Activated gamma-delta T cell treated with anti-CD3 and anti-CD28 coated beads, Interleukin-2, amount 50 U/mL, for 16 hours (primary cell): ENCODE results near the gene PSEN2.

ENCODE experiments used
- DNase-seq: peaks from one replicate; pipeline ENCODE4 v3.0.0-alpha.2; 2020; ENCODE audit warnings: low read depth

Gene PSEN2

DNA sequence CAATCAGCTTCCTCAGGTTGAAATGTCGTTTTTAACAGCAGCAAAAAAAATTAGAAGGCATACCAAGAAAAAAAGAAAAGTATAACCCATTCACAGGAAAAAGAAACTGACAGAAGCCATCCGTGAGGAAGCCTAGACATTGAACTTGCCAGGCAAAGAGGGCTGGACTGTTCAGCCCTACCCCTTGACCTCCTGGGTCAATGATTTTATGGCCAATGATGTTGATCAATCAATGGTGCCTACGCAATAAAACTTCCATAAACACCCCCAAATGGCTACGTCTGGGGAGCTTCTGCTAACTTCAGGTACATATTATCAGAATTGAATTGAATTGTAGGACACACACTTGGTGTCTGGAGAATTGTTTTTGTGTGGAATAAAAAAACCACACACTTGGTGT, 4.8 kb upstream of the PSEN2 start:
- DNase-seq = no peak

DNA sequence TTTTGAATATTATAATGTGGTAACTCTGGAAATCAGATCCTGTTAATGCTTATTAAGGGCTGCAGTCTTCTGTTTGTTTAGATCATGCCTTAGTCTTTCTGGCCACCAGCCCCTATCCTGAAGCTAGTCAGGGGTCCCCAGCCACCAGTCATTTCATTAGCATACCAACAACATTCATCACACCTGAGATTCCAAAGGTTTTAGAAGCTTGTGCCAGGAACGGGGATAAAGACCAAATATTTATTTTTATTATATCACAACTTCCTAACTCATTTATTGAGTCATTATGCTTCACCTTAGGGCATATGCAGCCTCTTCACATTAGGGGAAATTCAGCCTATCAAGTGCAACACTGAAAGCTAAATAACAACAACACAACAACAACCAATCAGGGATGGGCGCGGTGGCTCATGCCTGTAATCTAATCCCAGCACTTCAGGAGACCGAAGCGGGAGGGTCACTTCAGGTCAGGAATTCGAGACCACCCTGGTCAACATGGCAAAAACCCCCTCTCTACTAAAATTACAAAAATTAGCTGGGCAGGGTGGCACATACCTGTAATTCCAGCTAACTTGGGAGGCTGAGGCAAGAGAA, 2.9 kb upstream of the PSEN2 start:
- no peak for DNase-seq

- DNase-seq = no peak
These were observed 1.7 kb upstream of the PSEN2 start for GRCh38 chr1:226868726-226869125.

GRCh38 chr1:226870026-226870400, 403 bp upstream of the PSEN2 start:
- no peak for DNase-seq

GRCh38 chr1:226871636-226872327, 1.4 kb downstream of the PSEN2 start:
- no peak for DNase-seq

GRCh38 chr1:226872437-226872836, 2.0 kb downstream of the PSEN2 start:
- no peak for DNase-seq

DNA sequence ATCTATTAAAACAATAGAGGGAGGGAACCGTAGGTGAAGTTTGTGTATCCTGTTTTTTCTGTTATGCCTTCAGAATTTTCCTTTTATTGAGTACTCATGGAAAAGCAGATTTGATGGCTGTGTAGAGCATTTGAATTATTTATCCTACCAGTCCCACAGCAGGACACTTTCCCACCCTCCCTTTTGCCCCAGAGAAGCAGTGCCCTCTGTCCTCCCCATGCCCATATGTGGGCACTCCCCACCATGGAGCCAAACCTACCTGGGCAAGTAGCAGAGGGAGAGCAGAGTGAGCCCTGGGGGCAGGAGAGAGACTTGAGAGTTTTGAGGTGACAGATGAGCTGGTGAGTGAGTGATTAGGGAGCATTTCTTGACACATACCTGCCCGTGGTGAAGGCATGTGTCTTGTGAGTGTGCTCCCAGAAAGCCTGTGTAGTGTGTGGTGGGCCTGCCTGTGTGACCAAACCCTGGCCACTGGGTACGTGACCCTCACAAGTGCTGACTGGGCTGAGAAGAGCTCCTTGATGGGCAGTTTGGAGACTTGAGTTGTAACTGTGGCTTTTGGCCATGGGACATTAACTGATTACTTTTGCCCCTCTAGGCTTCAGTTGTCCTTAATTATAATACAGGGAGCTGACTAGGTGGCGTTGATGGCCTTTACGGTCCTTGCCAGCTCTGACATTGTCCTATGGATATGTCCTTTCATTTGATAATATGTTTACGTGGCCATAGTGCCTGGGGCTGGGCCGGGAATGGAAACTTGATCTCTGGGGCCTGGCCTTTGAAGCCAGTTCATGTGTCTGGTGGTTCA, 3.6 kb downstream of the PSEN2 start:
- no peak for DNase-seq

DNA sequence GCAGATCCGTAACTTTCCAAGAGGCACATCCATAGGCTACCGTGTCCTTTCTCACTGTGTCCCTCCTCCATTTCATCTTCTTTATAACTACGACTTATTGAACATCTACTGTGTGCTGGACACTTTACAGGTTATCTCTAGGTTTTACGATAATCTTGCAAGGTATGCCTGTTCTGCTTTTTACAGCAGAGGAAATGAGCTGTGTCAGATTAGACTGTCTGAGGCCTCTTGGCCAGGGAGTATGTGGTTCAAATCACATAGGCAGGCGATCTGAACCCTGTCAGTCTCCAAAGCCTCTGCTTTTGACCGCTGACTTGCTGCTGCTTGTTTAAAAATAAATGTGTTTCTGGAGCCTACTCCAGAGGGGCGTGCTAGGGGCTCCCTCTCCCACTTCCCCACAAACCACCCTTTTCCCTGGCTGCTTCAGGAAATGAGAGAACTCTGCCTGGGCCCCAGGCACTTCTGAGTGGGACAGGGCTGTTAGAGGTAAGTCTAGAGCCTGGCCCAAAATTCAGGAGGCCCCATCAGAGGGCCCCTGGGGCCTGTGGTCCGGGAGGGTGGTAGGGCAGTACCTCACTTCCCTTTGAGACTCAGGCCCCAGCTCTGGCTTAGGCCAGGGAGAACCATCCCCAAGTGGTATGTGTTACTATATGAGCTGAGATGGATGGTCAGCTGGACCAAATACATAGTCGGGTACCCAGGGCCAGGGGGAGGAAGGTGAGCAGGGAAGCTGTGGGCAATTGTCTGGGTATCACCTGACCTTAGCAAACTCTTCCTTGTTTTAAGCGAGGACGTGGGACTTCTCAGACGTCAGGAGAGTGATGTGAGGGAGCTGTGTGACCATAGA, 4.4 kb downstream of the PSEN2 start:
- no peak for DNase-seq

DNA sequence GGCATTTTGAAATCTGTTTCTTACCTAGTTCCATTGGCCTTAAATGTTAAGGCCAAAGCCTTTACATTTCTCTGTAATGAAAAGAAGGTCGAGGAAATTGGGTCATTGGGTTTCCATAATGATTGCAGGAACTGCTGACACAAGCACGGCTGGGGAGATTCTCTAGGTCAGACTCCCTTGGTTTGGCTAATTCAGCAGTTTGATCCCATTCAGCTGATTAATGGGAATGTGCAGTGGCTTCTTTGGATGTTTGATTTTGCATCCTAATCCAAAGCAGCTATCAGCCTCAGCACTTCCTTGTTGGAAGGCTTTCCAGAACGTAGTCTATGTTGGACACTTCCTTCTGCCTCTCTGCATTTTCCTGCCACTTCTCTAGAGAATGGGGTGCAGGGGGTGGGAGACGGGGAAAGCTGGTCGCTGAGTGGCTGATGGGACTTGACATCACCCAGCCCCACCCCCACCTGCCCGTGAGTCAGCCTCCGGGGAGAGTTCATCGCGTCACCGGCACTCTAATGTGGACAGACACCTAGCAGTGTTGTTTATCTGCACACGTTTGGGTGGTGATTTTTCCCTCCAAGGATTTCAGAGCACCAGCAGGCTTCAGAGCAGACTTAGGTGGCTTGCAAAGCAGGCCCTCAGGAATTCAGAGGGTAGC, 5.4 kb downstream of the PSEN2 start:
- DNase-seq = no peak

DNA sequence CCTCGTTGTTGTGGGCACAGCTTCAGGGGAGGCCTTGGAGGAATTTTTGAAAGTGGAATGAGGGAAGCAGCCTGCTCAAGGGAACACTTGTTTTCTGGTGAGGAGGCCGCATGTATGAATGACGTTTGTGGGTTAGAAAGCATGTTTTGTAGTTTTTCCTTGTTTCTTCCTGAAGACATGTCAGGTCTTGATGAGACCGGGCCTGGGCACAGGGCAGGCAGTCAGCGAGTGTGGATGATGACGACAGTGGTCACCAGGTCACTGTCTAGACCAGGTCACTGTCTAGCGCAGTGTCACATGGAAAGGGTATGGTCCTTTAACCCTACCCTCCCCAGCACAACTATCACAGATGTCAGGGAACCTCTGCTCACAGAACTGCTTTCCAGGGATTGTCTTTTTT, 7.3 kb downstream of the PSEN2 start:
- no peak for DNase-seq

- DNase-seq = no peak
These were observed 10.2 kb downstream of the PSEN2 start for GRCh38 chr1:226880372-226881287.

DNA sequence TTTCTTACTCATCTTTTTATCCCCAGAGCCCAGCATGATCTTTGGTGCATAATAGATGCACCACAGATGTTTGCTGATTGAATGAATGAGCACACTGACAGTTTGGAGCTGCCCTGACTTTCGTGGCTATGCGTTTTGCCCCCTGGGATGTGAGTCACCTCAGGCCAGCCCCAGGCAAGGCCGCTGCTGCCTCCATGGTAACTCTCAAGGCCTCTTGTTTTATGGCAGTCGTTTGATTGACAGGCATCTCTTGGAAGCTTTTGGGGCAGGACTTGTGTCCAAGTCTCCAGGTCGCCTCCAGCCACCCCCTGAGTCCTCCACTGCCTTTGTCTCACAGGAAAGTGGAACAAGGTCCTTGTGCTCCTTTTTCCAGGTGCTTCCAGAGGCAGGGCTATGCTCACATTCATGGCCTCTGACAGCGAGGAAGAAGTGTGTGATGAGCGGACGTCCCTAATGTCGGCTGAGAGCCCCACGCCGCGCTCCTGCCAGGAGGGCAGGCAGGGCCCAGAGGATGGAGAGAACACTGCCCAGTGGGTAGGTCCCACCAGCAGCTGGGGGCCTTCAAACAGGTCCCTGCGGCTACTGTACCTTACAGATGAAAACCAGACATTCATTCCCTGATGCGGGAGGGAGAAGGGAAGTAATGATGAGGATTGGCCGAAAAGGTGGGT, 11.2 kb downstream of the PSEN2 start:
- DNase-seq = no peak

GRCh38 chr1:226882187-226882586, 11.8 kb downstream of the PSEN2 start:
- no peak for DNase-seq

DNA sequence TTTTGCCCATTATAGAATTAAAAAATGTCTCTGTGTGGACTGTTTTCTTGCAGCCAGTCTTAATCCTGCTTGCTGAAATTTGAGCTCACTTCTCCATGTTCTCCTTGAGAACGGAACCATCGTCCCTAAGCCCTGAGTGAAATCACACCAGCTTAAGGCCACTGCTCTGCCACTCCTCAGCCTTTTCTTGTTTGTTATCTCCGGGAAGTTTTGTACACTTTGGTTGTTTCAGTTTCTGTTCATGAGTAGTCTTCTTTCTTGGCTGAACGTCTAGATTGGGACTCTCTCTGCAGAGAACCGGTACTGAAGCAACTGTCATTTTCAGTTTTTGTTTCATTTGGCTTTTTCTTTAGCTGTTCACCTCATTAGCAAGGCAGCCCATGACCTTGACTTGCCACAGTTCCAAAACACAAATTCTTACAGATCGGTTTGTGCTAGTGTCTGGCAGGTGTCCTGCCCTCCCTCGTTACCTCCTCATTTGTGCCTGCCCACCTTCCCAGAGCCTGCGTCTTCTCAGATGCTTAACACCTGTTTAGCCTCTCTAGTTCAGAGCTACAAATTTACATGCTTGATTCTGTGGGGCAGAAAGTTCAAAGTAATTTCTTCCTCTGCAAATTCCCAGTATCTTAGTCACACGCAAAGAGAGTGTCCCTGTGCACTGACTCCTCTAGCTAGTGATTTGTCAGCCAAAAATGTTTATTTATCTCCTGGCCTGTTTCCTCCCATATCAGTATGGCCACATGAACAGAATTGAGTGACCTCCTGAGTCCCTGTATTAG, 12.4 kb downstream of the PSEN2 start:
- no peak for DNase-seq

- no peak for DNase-seq
These were observed 13.2 kb downstream of the PSEN2 start for GRCh38 chr1:226883630-226884029.

GRCh38 chr1:226884116-226884625, 13.8 kb downstream of the PSEN2 start:
- no peak for DNase-seq

DNA sequence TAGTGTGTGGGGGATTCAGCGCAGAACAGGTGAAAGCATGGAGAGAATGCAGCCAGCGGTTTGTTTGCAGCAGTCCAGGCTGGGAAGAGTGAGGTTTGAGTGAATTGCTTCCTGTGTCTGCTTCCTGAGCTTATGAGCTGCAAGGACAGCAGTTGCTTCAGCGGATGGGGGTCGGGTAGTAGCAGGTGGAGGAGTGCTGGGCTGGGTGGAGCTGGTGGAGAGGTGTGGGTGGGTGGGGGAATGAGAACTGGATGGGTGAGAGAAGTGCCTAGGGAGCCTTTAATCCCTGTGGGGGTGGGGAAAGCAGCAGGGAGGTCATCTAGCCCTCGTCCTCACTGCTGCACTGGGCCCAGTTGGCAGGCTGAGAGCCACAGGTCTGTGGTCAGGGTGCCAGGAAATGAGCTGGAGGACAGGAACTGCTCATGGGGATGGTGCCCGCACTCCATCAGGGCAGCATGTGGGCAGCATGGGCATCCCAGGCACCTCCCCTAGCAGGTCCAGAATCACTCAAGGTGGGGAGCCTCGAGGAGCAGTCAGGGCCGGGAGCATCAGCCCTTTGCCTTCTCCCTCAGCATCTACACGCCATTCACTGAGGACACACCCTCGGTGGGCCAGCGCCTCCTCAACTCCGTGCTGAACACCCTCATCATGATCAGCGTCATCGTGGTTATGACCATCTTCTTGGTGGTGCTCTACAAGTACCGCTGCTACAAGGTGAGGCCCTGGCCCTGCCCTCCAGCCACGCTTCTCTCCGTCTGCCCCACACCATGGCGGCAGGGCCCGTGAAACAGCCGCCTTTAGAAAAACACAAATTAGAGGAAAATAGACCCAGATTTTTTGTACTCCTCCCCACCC, 14.8 kb downstream of the PSEN2 start:
- DNase-seq = no peak
